Neutrophil (primary cell): Measurements from ENCODE around the gene FAM83G.
A peak's percentile ranks its signal among the peaks of the same experiment; 100 is the strongest.

Experiments
- H3K27ac ChIP-seq: fragments of 200-600 bp; sonication (generic); 2 replicates; pipeline ENCODE4 v1.5.1; 2016; ENCODE audit warnings: mild to moderate bottlenecking, moderate library complexity
- H3K27me3 ChIP-seq: fragments of 200-600 bp; sonication (generic); 2 replicates; pipeline ENCODE4 v1.6.0; 2016; ENCODE audit warnings: mild to moderate bottlenecking
- H3K36me3 ChIP-seq: fragments of 200-600 bp; sonication (generic); 2 replicates; pipeline ENCODE4 v1.5.1; 2017
- H3K4me1 ChIP-seq, 2 experiments: fragments of 200-600 bp in 1 of 2; sonication (generic) in 1 of 2; 1 replicate in 1 of 2; 2 replicates in 1 of 2; pipeline versions ENCODE4 v1.5.1 to v1.6.1; 2013 to 2016; ENCODE audit warnings: low read depth in 1 of 2, low read length in 1 of 2, mild to moderate bottlenecking in 1 of 2, moderate library complexity in 1 of 2; ENCODE audit not compliant: control insufficient read depth in 1 of 2, insufficient read depth in 1 of 2
- H3K4me3 ChIP-seq, 2 experiments: fragments of 200-600 bp in 1 of 2; sonication (generic) in 1 of 2; 1 replicate in 1 of 2; 2 replicates in 1 of 2; pipeline ENCODE4 v1.5.1; 2013 to 2016; ENCODE audit warnings: low read depth in 1 of 2, low read length in 1 of 2, mild to moderate bottlenecking in 1 of 2, moderate library complexity in 1 of 2
- H3K9me3 ChIP-seq: fragments of 200-600 bp; sonication (generic); 2 replicates; pipeline ENCODE4 v1.5.1; 2016
- TF ChIP-seq, protein P1 (sequence below): fragments of 200-600 bp; sonication (generic); IDR thresholded peaks from 2 replicates; pipeline ENCODE4 v1.5.1; 2016; ENCODE audit warnings: antibody characterized with exemption

FAM83G gene

DNA sequence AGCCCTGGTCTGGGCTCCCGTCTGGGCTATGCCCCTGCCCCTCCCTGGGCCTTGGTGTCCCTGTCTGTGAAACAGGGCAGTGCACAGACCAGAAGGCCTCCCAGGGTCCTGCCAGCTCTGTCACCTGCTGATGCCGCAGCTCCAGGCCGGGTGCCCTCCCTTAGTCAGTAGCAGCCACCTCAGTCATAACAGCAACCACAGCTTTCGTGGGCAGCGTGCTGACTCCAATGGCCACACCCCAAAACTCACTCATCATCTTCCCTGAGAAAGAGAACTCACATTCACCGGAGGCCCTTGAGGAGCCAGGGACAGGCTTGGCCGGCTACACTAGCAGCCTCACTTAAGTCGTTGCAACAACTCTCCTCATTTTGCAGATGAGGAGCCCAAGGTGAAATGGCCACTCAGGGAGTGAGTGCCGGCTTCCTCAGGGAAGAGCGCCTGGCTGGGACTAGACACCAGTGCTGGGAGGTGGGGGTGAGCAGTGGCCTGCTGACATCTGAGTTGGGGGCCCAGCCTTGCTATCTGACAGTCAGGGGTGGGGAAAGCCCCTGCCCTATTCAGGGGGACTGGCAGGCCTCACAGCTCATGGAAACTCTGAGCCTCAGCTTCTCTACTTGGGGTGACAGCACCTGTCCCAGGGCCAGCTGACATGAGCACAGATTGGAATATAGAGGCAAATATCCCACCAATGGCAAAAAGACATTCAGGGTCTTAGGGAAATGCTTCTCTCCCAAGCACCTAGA is 30.0 kb downstream of the FAM83G start:
- TF ChIP-seq, protein P1, sequence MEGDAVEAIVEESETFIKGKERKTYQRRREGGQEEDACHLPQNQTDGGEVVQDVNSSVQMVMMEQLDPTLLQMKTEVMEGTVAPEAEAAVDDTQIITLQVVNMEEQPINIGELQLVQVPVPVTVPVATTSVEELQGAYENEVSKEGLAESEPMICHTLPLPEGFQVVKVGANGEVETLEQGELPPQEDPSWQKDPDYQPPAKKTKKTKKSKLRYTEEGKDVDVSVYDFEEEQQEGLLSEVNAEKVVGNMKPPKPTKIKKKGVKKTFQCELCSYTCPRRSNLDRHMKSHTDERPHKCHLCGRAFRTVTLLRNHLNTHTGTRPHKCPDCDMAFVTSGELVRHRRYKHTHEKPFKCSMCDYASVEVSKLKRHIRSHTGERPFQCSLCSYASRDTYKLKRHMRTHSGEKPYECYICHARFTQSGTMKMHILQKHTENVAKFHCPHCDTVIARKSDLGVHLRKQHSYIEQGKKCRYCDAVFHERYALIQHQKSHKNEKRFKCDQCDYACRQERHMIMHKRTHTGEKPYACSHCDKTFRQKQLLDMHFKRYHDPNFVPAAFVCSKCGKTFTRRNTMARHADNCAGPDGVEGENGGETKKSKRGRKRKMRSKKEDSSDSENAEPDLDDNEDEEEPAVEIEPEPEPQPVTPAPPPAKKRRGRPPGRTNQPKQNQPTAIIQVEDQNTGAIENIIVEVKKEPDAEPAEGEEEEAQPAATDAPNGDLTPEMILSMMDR = no peak
- Histone ChIP-seq H3K27me3 (no peaks in the 10 kb centered on the region), H3K4me1 (peaks cover 9 to 10% of the 10 kb centered on the region in 2 experiments), H3K9me3 (no peaks in the 10 kb centered on the region), H3K27ac (no peak overlapping the region), H3K36me3 (peaks cover 45% of the 10 kb centered on the region), H3K4me3 (no peak overlapping the region)

DNA sequence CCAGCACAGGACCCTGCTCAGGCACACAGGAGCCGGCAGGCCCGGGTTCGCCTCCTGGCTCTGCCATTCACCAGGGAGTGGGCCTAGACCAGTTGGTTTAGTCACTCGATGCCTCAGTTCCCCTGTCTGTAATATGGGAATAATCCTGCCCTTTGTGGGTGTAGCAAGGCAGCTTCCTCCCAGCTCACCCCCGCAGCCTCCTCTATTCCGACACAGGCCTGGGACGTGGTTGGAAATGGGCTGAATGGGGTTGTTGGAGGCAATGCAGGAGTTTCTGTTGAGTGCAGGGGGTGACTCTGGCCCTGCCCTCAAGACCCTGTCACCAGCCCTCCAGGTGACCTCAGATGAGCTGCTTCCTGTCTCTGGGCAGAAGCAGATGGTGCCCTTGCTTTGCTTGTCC is 32.8 kb downstream of the FAM83G start:
- peaks cover 18% of the 10 kb centered on the region for H3K36me3 ChIP-seq
- no peak overlapping the region for H3K27ac ChIP-seq
- peaks cover 36 to 37% of the 10 kb centered on the region in 2 experiments for H3K4me1 ChIP-seq
- no peak overlapping the region for H3K4me3 ChIP-seq
- no peaks in the 10 kb centered on the region for H3K27me3 ChIP-seq
- TF ChIP-seq, protein P1 = no peak
- H3K9me3 ChIP-seq = no peaks in the 10 kb centered on the region

DNA sequence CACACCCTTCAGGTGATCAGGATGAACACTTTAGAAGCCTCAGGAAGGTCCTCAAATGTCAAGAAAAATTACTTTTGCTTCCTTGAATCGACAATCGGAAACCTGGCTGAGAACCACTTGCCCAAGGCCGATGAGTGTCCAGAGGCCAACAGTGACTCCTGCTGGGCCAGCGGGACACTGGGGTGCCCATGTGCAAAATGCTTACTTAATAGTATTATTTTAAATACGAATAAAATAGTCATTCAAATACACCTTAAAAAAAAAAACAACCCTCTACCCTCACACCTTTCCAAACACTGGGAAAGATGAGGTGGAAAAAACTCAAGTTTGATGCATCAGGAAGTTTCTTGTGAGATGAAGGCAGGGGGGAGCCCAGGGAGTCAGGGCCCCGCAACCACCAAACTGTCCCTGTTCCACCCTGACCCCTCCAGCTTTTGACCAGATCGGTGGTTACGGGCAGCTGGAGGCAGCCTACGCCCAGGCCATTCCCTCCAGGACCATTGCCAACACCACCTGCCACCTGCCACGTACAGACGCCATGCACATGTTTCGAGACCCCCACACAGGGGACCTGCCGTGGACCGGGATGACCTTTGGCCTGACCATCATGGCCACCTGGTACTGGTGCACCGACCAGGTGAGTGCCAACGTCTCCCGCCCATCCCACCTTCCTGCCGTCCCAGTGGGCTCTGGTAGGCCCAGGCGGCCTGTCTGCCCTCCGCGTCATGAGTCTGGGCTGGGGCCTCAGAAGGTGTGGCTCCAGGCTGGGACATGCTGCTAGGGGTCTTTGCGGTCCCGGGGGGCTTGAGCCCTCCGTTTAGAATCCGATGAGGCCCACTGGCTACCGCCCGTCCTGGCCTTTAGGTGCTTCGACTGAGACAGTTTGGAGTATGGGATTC is 33.7 kb downstream of the FAM83G start:
- H3K4me1 ChIP-seq = peaks cover 36 to 37% of the 10 kb centered on the region in 2 experiments
- H3K27ac ChIP-seq = no peak overlapping the region

DNA sequence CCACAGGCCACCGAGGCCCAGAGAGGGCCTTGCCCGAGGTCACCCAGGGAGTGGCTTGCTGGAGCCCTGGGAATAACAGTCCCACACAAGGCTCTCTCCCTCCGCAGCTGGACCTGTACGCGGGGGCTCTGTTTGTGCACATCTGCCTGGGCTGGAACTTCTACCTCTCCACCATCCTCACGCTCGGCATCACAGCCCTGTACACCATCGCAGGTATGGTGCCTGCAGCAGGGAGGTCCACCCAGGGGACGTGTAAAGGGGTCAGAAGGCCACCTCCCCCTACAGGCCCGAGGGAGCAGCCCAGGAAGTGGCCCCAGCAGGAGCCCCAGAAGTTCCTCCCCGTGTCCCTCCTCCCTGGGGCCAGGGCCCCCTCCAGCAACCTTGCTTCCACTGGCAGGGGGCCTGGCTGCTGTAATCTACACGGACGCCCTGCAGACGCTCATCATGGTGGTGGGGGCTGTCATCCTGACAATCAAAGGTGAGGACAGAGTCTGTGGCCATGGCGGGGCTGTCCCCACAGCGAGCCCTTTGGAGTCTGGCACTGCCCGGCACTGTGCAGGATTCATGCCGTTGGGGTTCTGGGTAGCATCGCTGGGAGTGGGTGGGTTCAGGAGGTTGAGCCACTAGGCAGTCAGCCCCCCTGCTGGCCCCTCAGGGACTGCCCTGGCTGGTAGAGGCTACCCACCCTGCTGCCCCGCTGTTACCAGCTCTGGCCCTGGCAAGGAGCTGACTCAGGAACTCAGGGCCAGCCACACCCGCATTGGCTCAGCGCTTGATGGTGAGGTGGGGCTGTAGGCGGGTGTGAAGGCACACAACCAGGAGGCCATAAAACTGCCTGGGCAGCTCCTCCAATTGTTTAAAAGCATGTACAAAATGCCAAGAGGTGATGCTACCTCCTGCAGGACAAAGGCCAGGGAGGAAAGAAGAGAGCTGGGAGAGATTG is 35.3 kb downstream of the FAM83G start:
- Histone ChIP-seq H3K4me1 (peaks cover 36 to 43% of the 10 kb centered on the region in 2 experiments), H3K4me3 (peak overlapping the region; percentile 41 to 47), H3K36me3 (peaks cover 2% of the 10 kb centered on the region), H3K9me3 (no peaks in the 10 kb centered on the region), H3K27me3 (no peaks in the 10 kb centered on the region), H3K27ac (peak overlapping the region; percentile 63)
- TF ChIP-seq, protein P1 = no peak

More for the DNA sequence above, 33.7 kb downstream of the FAM83G start:
- Histone ChIP-seq H3K36me3 (peaks cover 12% of the 10 kb centered on the region), H3K9me3 (no peaks in the 10 kb centered on the region), H3K27me3 (no peaks in the 10 kb centered on the region), H3K4me3 (no peak overlapping the region)
- TF ChIP-seq, protein P1 = no peak

DNA sequence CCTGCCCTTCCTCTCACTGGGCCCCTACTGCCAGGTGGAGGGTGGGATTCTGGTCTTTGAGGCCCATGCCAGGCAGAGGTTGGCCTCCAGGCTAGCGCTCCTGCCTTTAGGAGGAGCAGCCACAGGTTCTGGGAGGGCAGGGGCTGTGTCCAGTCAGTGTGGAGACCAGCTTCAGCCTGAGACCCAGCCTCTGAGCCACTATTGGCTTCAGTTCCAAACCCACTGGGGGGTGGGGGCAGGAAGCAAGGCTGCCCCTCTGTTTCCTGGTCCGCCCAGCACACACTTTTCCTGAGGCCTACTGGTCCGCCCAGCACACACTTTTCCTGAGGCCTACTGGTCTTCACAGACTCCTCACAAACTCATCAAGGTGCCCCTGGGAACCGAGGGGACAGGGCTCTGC is 36.2 kb downstream of the FAM83G start:
- no peaks in the 10 kb centered on the region for H3K36me3 ChIP-seq
- no peaks in the 10 kb centered on the region for H3K27me3 ChIP-seq
- peaks cover 36 to 43% of the 10 kb centered on the region in 2 experiments for H3K4me1 ChIP-seq
- TF ChIP-seq, protein P1 = no peak
- no peaks in the 10 kb centered on the region for H3K9me3 ChIP-seq
- peak overlapping the region; percentile 63 for H3K27ac ChIP-seq
- H3K4me3 ChIP-seq = no peak overlapping the region
